Testis (tissue), 3 donors: ENCODE data around the gene RAD50. TPM values are rescaled to one million over a fixed set of nuclear protein-coding genes. Genes with fewer than 3 reads are reported as not detected.
"Not testable (repeated sequence)": the region's sequence is repeated elsewhere in the genome, so short reads cannot be mapped to it uniquely, and the experiment has no call there.

Source experiments
- DNase-seq: peaks from one replicate; pipeline ENCODE4 v3.0.0-alpha.2; 2019
- H3K27ac ChIP-seq, 2 donors: fragments of 200-600 bp; sonication (generic); one replicate each; pipeline ENCODE4 v1.5.1; 2019
- H3K27me3 ChIP-seq: fragments of 200-600 bp; sonication (generic); one replicate; pipeline ENCODE4 v1.5.1; 2019
- H3K36me3 ChIP-seq: fragments of 200-600 bp; sonication (generic); one replicate; pipeline ENCODE4 v1.5.1; 2017; ENCODE audit warnings: low read depth; ENCODE audit errors: missing control alignments
- H3K4me1 ChIP-seq: fragments of 200-600 bp; sonication (generic); one replicate; pipeline ENCODE4 v1.5.1; 2019
- H3K4me3 ChIP-seq, 2 donors: fragments of 200-600 bp; sonication (generic); one replicate each; pipeline ENCODE4 v1.5.1; 2017 to 2019
- H3K9me3 ChIP-seq: fragments of 200-600 bp; sonication (generic); one replicate; pipeline ENCODE4 v1.5.1; 2017
- CTCF ChIP-seq, 3 experiments: fragments of 450-650 bp in 2 of 3; fragments of 200-600 bp in 1 of 3; sonication (generic) in 1 of 3; IDR thresholded peaks; one replicate each; pipeline ENCODE4 v1.5.1; 2016 to 2019; ENCODE audit warnings: antibody characterized with exemption in 3 of 3, mild to moderate bottlenecking in 2 of 3, moderate library complexity in 1 of 3
- POLR2A ChIP-seq: fragments of 450-650 bp; IDR thresholded peaks from one replicate; pipeline ENCODE4 v1.6.1; 2017; ENCODE audit warnings: antibody characterized with exemption, mild to moderate bottlenecking, moderate library complexity
- WGBS, 2 donors: methylation state at CpG; one replicate each; pipeline ENCODE4 v1.1.5; 2018; 5-methylcytosine and 5-hydroxymethylcytosine counted together
- intact Hi-C: fragments of 100-400 bp; cut with DNase I; formaldehyde crosslinking; loops from one replicate; pipeline ENCODE4 v1.15.1; 2023; ENCODE audit warnings: low total_unique reads
- polyA plus RNA-seq: library from polyadenylated mRNA; stranded (reverse); fragments of 350-450 nt; fragmentation: Illumina TruSeq; extraction: RNeasy Lipid Tissue Mini Kit (QIAGEN cat#74804); gene quantifications from one replicate; pipeline ENCODE4 v1.2.3, GENCODE V29; 2014; ENCODE audit warnings: low read depth, low replicate concordance; ENCODE audit not compliant: insufficient read depth
- total RNA-seq, 2 donors: library from RNA; depleted of rRNA; stranded (reverse); fragments of >200 nt; gene quantifications; one replicate each; pipeline ENCODE4 v1.2.3, GENCODE V29; 2016

The RAD50 gene
- total and polyA plus RNA-seq, 3 donors from 2014 or later: 5.0 to 41.6 (median 38.6) TPM

DNA sequence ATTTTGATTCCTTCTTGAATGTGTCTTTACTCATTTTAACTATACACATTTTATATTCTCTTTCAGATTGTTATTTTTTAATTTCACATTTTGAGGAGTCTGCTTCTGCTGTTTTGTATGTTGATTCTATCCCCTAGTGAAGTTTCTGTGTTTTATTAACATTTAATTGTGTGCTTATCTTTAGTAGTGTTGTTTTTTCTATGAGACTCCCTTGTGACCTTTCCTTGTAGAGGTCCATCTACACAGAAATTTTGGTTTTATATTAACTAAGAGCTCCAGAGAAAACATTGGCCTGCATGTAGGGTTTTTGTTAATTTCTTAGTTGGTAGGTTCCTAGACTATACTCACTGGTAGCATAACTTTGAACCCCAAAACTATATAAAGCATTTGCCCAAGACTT, 65.8 kb downstream of the RAD50 start:
- H3K27ac ChIP-seq: no peak overlapping the region
- H3K36me3 ChIP-seq: no peaks in the 10 kb centered on the region
- no peaks in the 10 kb centered on the region for H3K27me3 ChIP-seq
- DNase-seq: no peak
- TF ChIP-seq CTCF (IDR thresholded peaks at IDR 0.05): no peak
- TF ChIP-seq POLR2A: no peak
- no peaks in the 10 kb centered on the region for H3K4me1 ChIP-seq
- no peaks in the 10 kb centered on the region for H3K9me3 ChIP-seq
- H3K4me3 ChIP-seq: no peak overlapping the region
- intact Hi-C loops: no loop called here

DNA sequence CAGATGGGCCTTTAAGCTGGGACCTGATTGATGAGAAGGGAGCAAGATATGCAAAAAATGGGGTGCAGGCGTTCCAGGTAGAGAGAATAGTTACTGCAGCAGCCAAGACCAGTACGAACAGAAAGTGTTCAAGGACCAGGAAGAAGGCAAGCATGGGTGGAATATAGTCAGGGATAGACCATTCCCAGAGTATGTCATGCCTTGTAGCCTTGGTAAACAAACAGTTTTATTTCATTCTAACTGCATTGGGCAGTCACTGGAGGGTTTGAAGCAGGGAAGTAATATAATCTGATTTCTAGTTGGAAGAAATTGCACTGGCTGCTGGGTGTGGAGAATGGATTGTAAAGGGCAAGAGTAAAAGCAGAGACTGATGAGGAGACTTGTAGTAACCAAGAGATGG, 70.7 kb downstream of the RAD50 start:
- Histone ChIP-seq H3K4me3 (no peak overlapping the region), H3K36me3 (no peaks in the 10 kb centered on the region), H3K9me3 (no peaks in the 10 kb centered on the region), H3K27me3 (no peaks in the 10 kb centered on the region), H3K27ac (no peak overlapping the region), H3K4me1 (no peaks in the 10 kb centered on the region)
- intact Hi-C loops: no loop called here
- 88 to 94% methylated on average over 2 of the region's 2 CpGs for WGBS, 2 donors
- no peak for DNase-seq
- TF ChIP-seq POLR2A (no peak), CTCF (IDR thresholded peaks at IDR 0.05) (no peak)

GRCh38 chr5:132628814-132629213, 72.0 kb downstream of the RAD50 start:
- Histone ChIP-seq H3K27me3 (no peaks in the 10 kb centered on the region), H3K27ac (no peak overlapping the region), H3K36me3 (no peaks in the 10 kb centered on the region), H3K9me3 (no peaks in the 10 kb centered on the region), H3K4me3 (no peak overlapping the region), H3K4me1 (no peaks in the 10 kb centered on the region)
- WGBS, 2 donors: 93 to 99% methylated on average over 2 of the region's 2 CpGs
- DNase-seq: no peak
- intact Hi-C loops: no loop called here
- no peak for TF ChIP-seq CTCF (IDR thresholded peaks at IDR 0.05)

GRCh38 chr5:132629230-132629944, 72.6 kb downstream of the RAD50 start:
- intact Hi-C loops: no loop called here
- Histone ChIP-seq H3K36me3 (no peaks in the 10 kb centered on the region), H3K4me3 (no peak overlapping the region), H3K27ac (no peak overlapping the region), H3K27me3 (no peaks in the 10 kb centered on the region), H3K4me1 (no peaks in the 10 kb centered on the region), H3K9me3 (no peaks in the 10 kb centered on the region)
- 92 to 97% methylated on average over 5 of the region's 5 CpGs for WGBS, 2 donors
- TF ChIP-seq POLR2A (no peak), CTCF (IDR thresholded peaks at IDR 0.05) (no peak)
- DNase-seq: no peak

- H3K4me3 ChIP-seq, H3K4me1 ChIP-seq, DNase-seq, H3K27ac ChIP-seq, H3K36me3 ChIP-seq, H3K27me3 ChIP-seq, H3K9me3 ChIP-seq, intact Hi-C loops: not testable (repeated sequence)
- 91 to 98% methylated on average over 4 of the region's 4 CpGs for WGBS, 2 donors
Measured at GRCh38 chr5:132633587-132633986, 76.8 kb downstream of the RAD50 start.
